COLO668 (cell line): ENCODE results near the gene PRSS36.

ENCODE experiments used
- DNase-seq: peaks from one replicate; lab custom pipeline; 2025; ENCODE audit not compliant: unreplicated experiment; lab: John Stamatoyannopoulos, UW

PRSS36 gene

DNA sequence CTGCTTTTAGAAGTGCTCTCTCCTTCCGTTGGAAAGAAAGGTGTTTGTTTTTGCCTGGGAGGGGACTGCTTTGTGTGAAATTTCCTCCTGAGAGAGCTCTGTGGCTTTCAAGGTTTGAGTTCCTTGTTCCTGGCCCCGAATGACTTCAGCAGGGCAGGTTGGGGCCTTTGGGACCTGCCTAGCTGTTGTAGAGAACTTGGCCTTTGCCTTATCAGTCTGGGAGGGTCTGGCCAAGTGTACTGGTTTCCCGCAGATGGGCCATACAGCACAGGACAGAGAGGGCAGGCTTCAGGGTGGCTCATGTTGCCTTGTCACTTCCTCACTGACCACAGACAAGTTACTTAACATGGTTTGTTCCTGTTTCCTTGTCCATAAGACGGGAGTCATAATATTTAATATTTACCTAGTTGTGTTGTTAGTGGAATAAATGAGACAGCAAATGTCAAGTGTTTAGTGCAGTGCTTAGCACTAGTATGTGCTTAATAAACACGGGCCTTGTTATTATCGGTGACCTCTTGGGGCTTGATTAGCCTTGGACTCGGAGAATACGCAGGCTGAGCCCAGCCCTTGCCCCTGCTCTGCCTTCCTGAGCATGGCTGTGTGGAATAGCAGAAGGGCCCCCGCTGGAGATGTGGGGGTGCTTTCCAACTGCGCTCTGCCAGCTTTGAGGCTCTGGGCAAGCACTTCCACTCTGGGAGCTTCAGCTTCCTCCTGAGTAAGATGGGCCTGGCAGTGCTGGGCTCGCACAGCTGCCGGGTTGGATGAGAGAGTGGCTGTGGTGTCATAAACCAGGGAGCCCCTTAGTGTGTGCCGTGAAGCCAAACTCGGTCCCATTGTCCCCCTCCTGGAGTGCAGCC, 20.9 kb downstream of the PRSS36 start:
- no peak for DNase-seq

- no peak for DNase-seq
These were observed 22.7 kb downstream of the PRSS36 start for GRCh38 chr16:31127182-31127581.

- no peak for DNase-seq
These were observed 24.0 kb downstream of the PRSS36 start for GRCh38 chr16:31125844-31126243.

- DNase-seq = no peak
These were observed 29.7 kb downstream of the PRSS36 start for GRCh38 chr16:31120129-31120528.

DNA sequence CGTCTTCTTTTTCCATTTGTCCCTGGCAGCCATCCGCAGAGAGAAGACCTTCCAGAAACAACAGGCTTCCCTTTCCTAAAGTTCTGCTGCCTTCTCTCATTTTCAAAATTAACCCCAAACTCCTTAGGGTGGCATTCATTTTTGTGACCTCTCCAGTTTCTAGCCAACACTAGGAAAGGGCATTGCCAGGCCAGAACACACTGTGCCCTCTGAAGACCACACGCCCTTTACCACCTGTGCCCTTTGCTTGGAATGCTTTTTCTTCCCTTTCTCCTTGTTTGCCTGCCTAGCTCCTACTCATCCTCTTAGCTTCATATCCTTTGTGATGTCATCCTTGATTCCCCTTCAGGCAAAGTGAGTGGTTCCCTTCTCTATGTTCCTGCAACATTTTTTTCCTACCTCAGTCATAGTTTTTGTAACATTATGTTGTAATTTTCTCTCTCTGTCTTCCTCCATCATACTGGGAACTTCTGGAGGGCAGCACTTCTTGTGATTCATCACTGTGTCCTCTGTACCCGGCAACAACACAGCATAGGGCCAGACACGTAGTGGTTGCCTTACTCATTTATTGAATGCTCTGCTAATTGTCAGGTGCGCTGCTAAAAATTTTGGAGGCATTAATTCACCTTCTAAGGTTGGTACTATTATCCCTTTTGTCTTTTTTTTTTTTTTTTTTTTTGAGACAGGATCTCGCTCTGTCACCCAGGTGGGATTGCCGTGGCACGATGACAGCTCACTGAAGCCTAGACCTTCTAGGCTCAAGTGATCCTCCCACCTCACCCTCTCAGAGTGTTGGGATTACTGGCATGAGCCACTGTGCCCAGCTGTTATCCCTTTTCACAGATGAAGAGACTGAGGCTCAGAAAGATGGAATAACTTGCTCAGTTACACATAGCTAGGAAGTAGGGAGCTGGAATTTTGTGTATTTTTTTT, 31.4 kb downstream of the PRSS36 start:
- no peak for DNase-seq

DNA sequence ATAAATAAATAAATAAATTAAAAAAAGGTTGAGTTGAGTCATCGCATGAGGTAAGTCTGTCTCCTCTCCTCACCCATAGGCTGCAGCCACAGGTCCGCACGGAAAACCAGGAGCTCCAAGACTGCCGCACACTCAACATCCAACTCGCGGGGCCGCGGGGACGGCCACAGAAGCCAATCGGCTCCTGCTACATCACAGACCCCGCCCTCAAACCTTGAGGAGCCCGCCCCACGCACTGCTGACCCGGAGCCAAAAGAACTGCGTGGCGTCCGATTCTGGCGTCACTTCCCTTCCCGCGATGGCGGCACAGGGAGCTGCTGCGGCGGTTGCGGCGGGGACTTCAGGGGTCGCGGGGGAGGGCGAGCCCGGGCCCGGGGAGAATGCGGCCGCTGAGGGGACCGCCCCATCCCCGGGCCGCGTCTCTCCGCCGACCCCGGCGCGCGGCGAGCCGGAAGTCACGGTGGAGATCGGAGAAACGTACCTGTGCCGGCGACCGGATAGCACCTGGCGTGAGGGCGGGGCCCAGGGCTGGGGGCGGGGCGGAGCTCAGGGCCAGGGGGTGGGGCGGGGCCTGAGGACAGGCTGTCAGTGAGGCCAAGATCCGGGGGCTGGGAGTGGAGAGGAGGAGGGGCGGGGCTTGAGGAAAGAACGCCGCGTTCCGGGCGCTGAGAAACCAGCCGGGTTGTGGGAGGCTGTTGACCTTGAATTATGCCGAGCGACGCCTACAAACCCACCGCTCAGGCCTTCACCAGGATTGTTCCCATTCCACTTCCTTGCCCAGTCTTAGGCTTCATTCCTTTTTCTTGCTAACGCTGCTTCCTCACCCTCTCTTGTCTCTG, 32.3 kb downstream of the PRSS36 start, which contains the start of gene KAT8:
KAT8 (plus strand) TSS at position 281 of the 839 bp plus-strand sequence; CDS start at position 299, 18 bp downstream.
- peak; percentile 98 for DNase-seq

DNA sequence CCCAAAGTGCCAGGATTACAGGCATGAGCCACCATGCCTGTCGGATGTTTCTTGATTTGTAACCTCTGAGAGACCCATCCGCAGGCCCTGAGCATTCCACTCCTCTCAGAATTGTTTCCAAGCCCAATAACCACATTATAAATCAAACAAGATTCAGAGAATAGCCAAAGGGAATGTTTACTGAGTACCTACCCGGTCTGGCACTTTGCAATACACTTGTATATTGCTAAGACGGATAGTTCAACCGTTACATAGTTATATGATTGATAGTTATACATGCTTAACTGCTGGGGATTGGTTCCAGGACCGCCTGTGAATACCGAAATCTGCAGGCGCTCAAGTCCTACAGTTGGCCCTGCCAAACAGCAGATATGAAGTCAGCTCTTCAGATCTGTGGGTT, 35.4 kb downstream of the PRSS36 start:
- no peak for DNase-seq

GRCh38 chr16:31113121-31114120, 36.4 kb downstream of the PRSS36 start:
- no peak for DNase-seq

DNA sequence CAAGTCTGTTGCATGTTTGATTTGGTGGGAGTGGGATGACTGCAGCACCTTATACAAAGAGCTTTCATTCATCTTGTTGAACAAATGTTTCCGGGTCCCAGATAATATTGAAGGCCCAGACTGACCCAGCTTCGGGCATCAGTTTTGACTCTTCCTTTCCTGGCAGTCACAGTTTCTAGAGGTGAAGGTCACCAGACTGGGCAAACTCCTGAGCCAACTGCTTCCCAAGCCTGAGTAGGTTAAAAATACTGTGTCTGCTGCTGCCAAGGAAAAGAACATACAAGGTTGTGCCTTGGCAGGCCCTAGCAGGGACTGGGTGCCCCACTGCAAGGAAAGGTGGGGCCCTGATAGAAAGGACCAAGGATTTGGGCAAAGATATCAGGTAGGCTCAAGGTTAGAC, 37.2 kb downstream of the PRSS36 start:
- no peak for DNase-seq

DNA sequence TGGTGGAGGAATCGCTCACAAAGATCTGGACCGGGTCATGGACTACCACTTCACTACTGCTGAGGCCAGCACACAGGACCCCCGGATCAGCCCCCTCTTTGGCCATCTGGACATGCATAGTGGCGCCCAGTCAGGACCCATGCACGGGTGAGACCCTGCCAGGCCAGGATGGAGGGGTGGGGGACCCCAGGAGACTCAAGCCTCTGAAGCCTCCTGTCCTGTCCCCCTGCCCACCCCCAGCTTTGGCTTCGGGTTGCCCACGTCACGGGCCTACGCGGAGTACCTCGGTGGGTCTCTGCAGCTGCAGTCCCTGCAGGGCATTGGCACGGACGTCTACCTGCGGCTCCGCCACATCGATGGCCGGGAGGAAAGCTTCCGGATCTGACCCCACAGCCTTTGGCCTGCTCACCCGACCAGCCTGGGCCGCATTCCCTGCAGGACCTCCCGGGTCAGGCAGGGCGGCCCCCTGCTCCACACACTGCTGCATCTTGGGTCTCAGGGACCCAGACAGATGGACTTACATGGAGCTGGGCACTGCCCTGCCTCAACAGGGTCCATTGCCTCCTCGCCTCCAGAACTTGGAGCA, 37.9 kb downstream of the PRSS36 start:
- no peak for DNase-seq

DNA sequence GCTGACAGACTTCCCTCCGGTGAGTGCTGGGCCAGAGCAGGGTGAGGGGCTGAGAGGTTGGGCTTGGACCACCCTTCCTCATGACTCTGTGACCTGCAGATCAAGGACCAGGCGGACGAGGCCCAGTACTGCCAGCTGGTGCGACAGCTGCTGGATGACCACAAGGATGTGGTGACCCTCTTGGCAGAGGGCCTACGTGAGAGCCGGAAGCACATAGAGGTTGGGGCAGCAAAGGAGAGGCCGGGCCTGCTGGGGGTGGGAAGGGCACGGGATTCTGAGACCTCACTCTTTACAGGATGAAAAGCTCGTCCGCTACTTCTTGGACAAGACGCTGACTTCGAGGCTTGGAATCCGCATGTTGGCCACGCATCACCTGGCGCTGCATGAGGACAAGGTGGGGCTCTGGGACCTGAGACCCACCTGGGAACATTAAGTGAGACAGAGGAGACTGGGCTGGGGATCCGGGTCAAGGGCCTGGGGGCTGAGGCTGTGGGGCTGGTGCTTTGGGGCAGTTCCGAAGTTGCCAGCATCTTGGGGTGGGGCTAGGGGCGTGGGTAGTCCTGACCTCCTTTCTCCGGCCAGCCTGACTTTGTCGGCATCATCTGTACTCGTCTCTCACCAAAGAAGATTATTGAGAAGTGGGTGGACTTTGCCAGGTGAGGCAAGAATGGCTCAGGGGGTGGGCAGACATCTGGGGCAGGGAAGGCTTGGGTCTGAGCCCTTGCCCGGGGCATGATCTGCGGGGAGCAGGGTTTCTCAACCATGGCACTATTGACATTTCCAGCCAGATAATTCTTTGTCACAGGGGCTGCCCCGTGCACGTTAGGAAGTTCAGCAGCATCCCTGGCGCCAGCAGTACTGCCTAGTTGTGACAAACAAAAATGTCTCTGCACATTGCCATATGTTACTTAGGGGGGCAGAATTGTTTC, 39.5 kb downstream of the PRSS36 start:
- no peak for DNase-seq

- no peak for DNase-seq
These were observed 40.2 kb downstream of the PRSS36 start for GRCh38 chr16:31109622-31110021.

GRCh38 chr16:31108794-31109558, 40.9 kb downstream of the PRSS36 start:
- DNase-seq = no peak

DNA sequence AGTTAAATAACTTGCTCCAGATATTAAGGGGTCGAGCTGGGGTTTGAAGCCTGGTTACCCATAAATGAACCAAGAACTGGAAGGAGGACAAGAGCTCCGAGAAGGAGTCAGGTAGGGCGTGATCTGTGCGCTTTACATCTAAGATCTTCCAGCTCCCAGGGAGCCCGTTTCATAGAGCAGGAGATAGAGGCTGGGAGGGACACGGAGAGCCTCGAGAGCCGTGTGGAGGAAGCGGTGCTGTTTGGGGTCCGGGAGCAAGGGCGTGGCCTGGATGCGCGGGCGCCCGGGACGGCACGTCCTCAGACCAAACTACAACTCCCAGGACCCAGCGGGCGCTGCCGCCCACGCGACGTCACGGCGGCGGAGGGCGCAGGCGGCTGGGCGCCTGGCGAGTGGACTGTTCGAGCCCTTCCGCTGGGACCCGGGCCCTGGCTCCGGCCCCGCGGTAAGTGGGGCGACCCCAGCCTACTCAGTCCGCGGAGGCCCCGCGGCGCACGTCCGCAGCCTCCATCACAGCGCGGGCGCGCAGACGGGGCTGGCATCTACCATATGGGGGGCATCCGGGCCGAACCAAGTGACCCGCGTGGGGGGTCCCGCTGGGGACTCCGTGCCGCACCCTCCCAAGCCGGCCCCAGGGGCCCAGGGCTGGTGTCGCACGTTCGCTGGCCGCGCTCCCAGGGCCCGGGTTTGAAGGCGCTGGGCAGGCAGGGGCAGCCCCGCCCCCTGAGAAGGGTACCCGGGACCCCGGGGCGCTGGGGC, 41.7 kb downstream of the PRSS36 start, which contains the start of gene BCKDK:
BCKDK (plus strand) TSS at position 352 of the 759 bp plus-strand sequence. CDS start 838 bp downstream, outside the sequence.
- DNase-seq = peak; percentile 76

- no peak for DNase-seq
These were observed 42.4 kb downstream of the PRSS36 start for GRCh38 chr16:31107465-31107867.
